ENCODE measurements around the gene RUNX1. TPM values are rescaled to one million over a fixed set of nuclear protein-coding genes. Genes with fewer than 3 reads are reported as not detected.

The RUNX1 gene
- total and polyA plus RNA-seq, 3 experiments from 2014 or later: 22.0 to 41.5 (median 40.3) TPM

- H3K27ac Mint-ChIP-seq: peak overlapping the region in 2 of 8 donors; percentile 26 to 49
- peaks cover 2 to 77% (median 22%) of the 10 kb centered on the region in 3 donors for H3K36me3 Mint-ChIP-seq
- Histone ChIP-seq H3K4me1 (ENCODE audit: insufficient read depth, low read length) (peaks cover 16% of the 10 kb centered on the region), H3K27ac (ENCODE audit: low read depth, low read length) (no peak overlapping the region), H3K27me3 (ENCODE audit: insufficient read depth, low read length, poor library complexity, severe bottlenecking) (no peaks in the 10 kb centered on the region), H3K4me3 (ENCODE audit: low read length) (no peak overlapping the region), H3K9me3 (ENCODE audit: low read length) (no peaks in the 10 kb centered on the region), H3K36me3 (ENCODE audit: insufficient read depth, low read length) (peaks cover 48% of the 10 kb centered on the region)
- peaks cover 35 to 52% (median 35%) of the 10 kb centered on the region in 3 donors for H3K4me1 Mint-ChIP-seq
- no peaks in the 10 kb centered on the region for H3K9me3 Mint-ChIP-seq
- POLR2A ChIA-PET: interaction anchor here (0.6 to 0.8 kb wide), 2 partner anchors 35 to 328 kb away, joined by 3 to 4 read pairs; no protein-coding TSS in a partner anchor
- CTCF ChIA-PET: interaction anchor here (1.1 kb wide), 1 partner anchor 10 kb away, joined by 3 read pairs; no protein-coding TSS in a partner anchor
- DNase-seq: no peak
- H3K27me3 Mint-ChIP-seq: no peaks in the 10 kb centered on the region
- no peak overlapping the region for H3K4me3 Mint-ChIP-seq
Measured at GRCh38 chr21:34877485-34878128, 171.5 kb downstream of the RUNX1 start.

- Histone ChIP-seq H3K4me1 (ENCODE audit: insufficient read depth, low read length) (no peaks in the 10 kb centered on the region), H3K9me3 (ENCODE audit: low read length) (no peaks in the 10 kb centered on the region), H3K27ac (ENCODE audit: low read depth, low read length) (no peak overlapping the region), H3K27me3 (ENCODE audit: insufficient read depth, low read length, poor library complexity, severe bottlenecking) (no peaks in the 10 kb centered on the region), H3K36me3 (ENCODE audit: insufficient read depth, low read length) (peaks cover 52% of the 10 kb centered on the region), H3K4me3 (ENCODE audit: low read length) (no peak overlapping the region)
- Mint-ChIP-seq H3K36me3 (peaks cover 2 to 79% (median 24%) of the 10 kb centered on the region in 3 donors), H3K27ac (peak overlapping the region in 3 of 8 donors; percentile 39 to 88 (median 43)), H3K4me1 (peaks cover 23 to 40% (median 27%) of the 10 kb centered on the region in 3 donors), H3K9me3 (no peaks in the 10 kb centered on the region), H3K4me3 (no peak overlapping the region), H3K27me3 (no peaks in the 10 kb centered on the region)
- DNase-seq: no peak
- ChIA-PET POLR2A (no interaction called here), CTCF (interaction anchor here (1.1 kb wide), 1 partner anchor 14 kb away, joined by 5 read pairs; no protein-coding TSS in a partner anchor)
Measured at GRCh38 chr21:34875830-34876229, 173.3 kb downstream of the RUNX1 start.

GRCh38 chr21:34874684-34875513 lies 174.2 kb downstream of the RUNX1 start:
- peaks cover 50% of the 10 kb centered on the region for H3K36me3 ChIP-seq (ENCODE audit: insufficient read depth, low read length)
- H3K9me3 ChIP-seq (ENCODE audit: low read length): no peaks in the 10 kb centered on the region
- H3K4me1 ChIP-seq (ENCODE audit: insufficient read depth, low read length): no peaks in the 10 kb centered on the region
- no peak for DNase-seq
- H3K36me3 Mint-ChIP-seq: peaks cover 2 to 81% (median 22%) of the 10 kb centered on the region in 3 donors
- no peak overlapping the region for H3K4me3 ChIP-seq (ENCODE audit: low read length)
- H3K4me3 Mint-ChIP-seq: no peak overlapping the region
- ChIA-PET POLR2A (no interaction called here), CTCF (no interaction called here)
- no peaks in the 10 kb centered on the region for H3K9me3 Mint-ChIP-seq
- no peaks in the 10 kb centered on the region for H3K27me3 Mint-ChIP-seq
- H3K27ac ChIP-seq (ENCODE audit: low read depth, low read length): no peak overlapping the region
- H3K4me1 Mint-ChIP-seq: peaks cover 19 to 36% (median 23%) of the 10 kb centered on the region in 3 donors
- peak overlapping the region in 2 of 8 donors; percentile 12 to 32 for H3K27ac Mint-ChIP-seq
- no peaks in the 10 kb centered on the region for H3K27me3 ChIP-seq (ENCODE audit: insufficient read depth, low read length, poor library complexity, severe bottlenecking)

- H3K4me1 ChIP-seq (ENCODE audit: insufficient read depth, low read length): peaks cover 6% of the 10 kb centered on the region
- POLR2A ChIA-PET: no interaction called here
- Mint-ChIP-seq H3K27me3 (no peaks in the 10 kb centered on the region), H3K4me3 (no peak overlapping the region), H3K36me3 (peaks cover 2 to 84% (median 18%) of the 10 kb centered on the region in 3 donors), H3K4me1 (peaks cover 36 to 50% (median 45%) of the 10 kb centered on the region in 3 donors), H3K9me3 (no peaks in the 10 kb centered on the region), H3K27ac (peak overlapping the region in 2 of 8 donors; percentile 29 to 79)
- H3K27me3 ChIP-seq (ENCODE audit: insufficient read depth, low read length, poor library complexity, severe bottlenecking): no peaks in the 10 kb centered on the region
- CTCF ChIA-PET: no interaction called here
- H3K36me3 ChIP-seq (ENCODE audit: insufficient read depth, low read length): peaks cover 40% of the 10 kb centered on the region
- DNase-seq: no peak
- H3K4me3 ChIP-seq (ENCODE audit: low read length): no peak overlapping the region
- H3K27ac ChIP-seq (ENCODE audit: low read depth, low read length): no peak overlapping the region
- no peaks in the 10 kb centered on the region for H3K9me3 ChIP-seq (ENCODE audit: low read length)
Measured at GRCh38 chr21:34871026-34871908, 177.8 kb downstream of the RUNX1 start.

- peaks cover 43 to 55% (median 51%) of the 10 kb centered on the region in 3 donors for H3K4me1 Mint-ChIP-seq
- peaks cover 2 to 85% (median 21%) of the 10 kb centered on the region in 3 donors for H3K36me3 Mint-ChIP-seq
- POLR2A ChIA-PET: no interaction called here
- Histone ChIP-seq H3K36me3 (ENCODE audit: insufficient read depth, low read length) (peaks cover 33% of the 10 kb centered on the region), H3K4me1 (ENCODE audit: insufficient read depth, low read length) (peaks cover 13% of the 10 kb centered on the region), H3K27ac (ENCODE audit: low read depth, low read length) (no peak overlapping the region), H3K4me3 (ENCODE audit: low read length) (no peak overlapping the region), H3K9me3 (ENCODE audit: low read length) (no peaks in the 10 kb centered on the region), H3K27me3 (ENCODE audit: insufficient read depth, low read length, poor library complexity, severe bottlenecking) (no peaks in the 10 kb centered on the region)
- H3K27me3 Mint-ChIP-seq: no peaks in the 10 kb centered on the region
- H3K4me3 Mint-ChIP-seq: no peak overlapping the region
- no peaks in the 10 kb centered on the region for H3K9me3 Mint-ChIP-seq
- no peak for DNase-seq
- CTCF ChIA-PET: no interaction called here
- no peak overlapping the region for H3K27ac Mint-ChIP-seq
Measured at GRCh38 chr21:34870246-34870645, 178.9 kb downstream of the RUNX1 start.

- no peak for DNase-seq
- H3K27ac Mint-ChIP-seq: no peak overlapping the region
- POLR2A ChIA-PET: no interaction called here
- no peak overlapping the region for H3K4me3 ChIP-seq (ENCODE audit: low read length)
- H3K4me1 ChIP-seq (ENCODE audit: insufficient read depth, low read length): peaks cover 13% of the 10 kb centered on the region
- no peaks in the 10 kb centered on the region for H3K9me3 Mint-ChIP-seq
- H3K9me3 ChIP-seq (ENCODE audit: low read length): no peaks in the 10 kb centered on the region
- H3K27me3 ChIP-seq (ENCODE audit: insufficient read depth, low read length, poor library complexity, severe bottlenecking): no peaks in the 10 kb centered on the region
- CTCF ChIA-PET: no interaction called here
- H3K36me3 ChIP-seq (ENCODE audit: insufficient read depth, low read length): peaks cover 38% of the 10 kb centered on the region
- H3K4me1 Mint-ChIP-seq: peaks cover 41 to 58% (median 54%) of the 10 kb centered on the region in 3 donors
- H3K27me3 Mint-ChIP-seq: no peaks in the 10 kb centered on the region
- H3K27ac ChIP-seq (ENCODE audit: low read depth, low read length): no peak overlapping the region
- peaks cover under 1 to 85% (median 21%) of the 10 kb centered on the region in 3 donors for H3K36me3 Mint-ChIP-seq
- H3K4me3 Mint-ChIP-seq: peak overlapping the region in 1 of 7 donors; percentile 63
Measured at GRCh38 chr21:34869545-34869944, 179.6 kb downstream of the RUNX1 start.

GRCh38 chr21:34867785-34868184 lies 181.3 kb downstream of the RUNX1 start:
- Mint-ChIP-seq H3K9me3 (no peaks in the 10 kb centered on the region), H3K4me3 (peak overlapping the region in 1 of 7 donors; percentile 32), H3K27me3 (no peaks in the 10 kb centered on the region), H3K4me1 (peaks cover 39 to 53% (median 51%) of the 10 kb centered on the region in 3 donors), H3K27ac (peak overlapping the region in 1 of 8 donors; percentile 61), H3K36me3 (peaks cover 0 to 85% (median 20%) of the 10 kb centered on the region in 3 donors)
- Histone ChIP-seq H3K27me3 (ENCODE audit: insufficient read depth, low read length, poor library complexity, severe bottlenecking) (no peaks in the 10 kb centered on the region), H3K9me3 (ENCODE audit: low read length) (no peaks in the 10 kb centered on the region), H3K4me1 (ENCODE audit: insufficient read depth, low read length) (peaks cover 13% of the 10 kb centered on the region), H3K4me3 (ENCODE audit: low read length) (no peak overlapping the region), H3K36me3 (ENCODE audit: insufficient read depth, low read length) (peaks cover 28% of the 10 kb centered on the region), H3K27ac (ENCODE audit: low read depth, low read length) (no peak overlapping the region)
- POLR2A ChIA-PET: interaction anchor here (0.7 kb wide), 1 partner anchor 22 kb away, joined by 3 read pairs; no protein-coding TSS in a partner anchor
- no peak for DNase-seq
- CTCF ChIA-PET: no interaction called here
